PC-9 (cell line): ENCODE results near the gene CFAP46. TPM values are rescaled to one million over a fixed set of nuclear protein-coding genes. Genes with fewer than 3 reads are reported as not detected.
"Not testable (repeated sequence)": the region's sequence is repeated elsewhere in the genome, so short reads cannot be mapped to it uniquely, and the experiment has no call there.

Source experiments
- BruUV-seq: library from RNA; stranded (reverse); fragments of 400-500 nt; replicated peaks from 2 replicates; lab custom pipeline; 2021; lab: Mats Ljungman, UMichigan
- CTCF ChIA-PET: fragments of 300-600 bp; sonication (Branson Sonifier 250); formaldehyde crosslinking; loops from one replicate; lab custom pipeline; 2022; ENCODE audit warnings: antibody characterized with exemption; lab: Charles Lee
- POLR2A ChIA-PET: fragments of 300-600 bp; sonication (Branson Sonifier 250); formaldehyde crosslinking; loops from one replicate; lab custom pipeline; 2022; ENCODE audit warnings: antibody characterized with exemption; ENCODE audit not compliant: unreplicated experiment; lab: Charles Lee
- DNase-seq, 2 experiments: peaks; one replicate each; pipeline versions ENCODE4 v3.0.0 to v3.0.0-alpha.2; 2015 to 2022; ENCODE audit warnings: mixed read lengths in 1 of 2
- H2AFZ ChIP-seq: fragments of 200-600 bp; sonication (generic); 2 replicates; pipeline ENCODE4 v1.8.1; 2017; ENCODE audit warnings: antibody characterized with exemption
- H3F3A ChIP-seq: fragments of 200-600 bp; sonication (generic); 2 replicates; pipeline ENCODE4 v1.8.1; 2017; ENCODE audit warnings: antibody characterized with exemption, mild to moderate bottlenecking, low read depth; ENCODE audit not compliant: insufficient read depth
- H3K27ac ChIP-seq: fragments of 200-600 bp; sonication (generic); 2 replicates; pipeline ENCODE4 v1.6.1; 2016; ENCODE audit warnings: mixed run types
- H3K27me3 ChIP-seq: fragments of 200-600 bp; sonication (generic); 2 replicates; pipeline ENCODE4 v1.6.1; 2016; ENCODE audit warnings: low read depth, mixed run types; ENCODE audit not compliant: insufficient read depth
- H3K36me3 ChIP-seq: fragments of 200-600 bp; sonication (generic); 2 replicates; pipeline ENCODE4 v1.6.1; 2016; ENCODE audit warnings: low read depth, mixed run types
- H3K4me1 ChIP-seq: fragments of 200-600 bp; sonication (generic); replicated peaks from 2 replicates; pipeline ENCODE4 v1.6.1; 2016; ENCODE audit warnings: mixed run types; ENCODE audit not compliant: insufficient read depth
- H3K4me2 ChIP-seq: fragments of 200-600 bp; sonication (generic); 2 replicates; pipeline ENCODE4 v1.6.1; 2017; ENCODE audit warnings: mixed run types
- H3K4me3 ChIP-seq: fragments of 200-600 bp; sonication (generic); 2 replicates; pipeline ENCODE4 v1.6.1; 2016; ENCODE audit warnings: mixed run types
- H3K79me2 ChIP-seq: fragments of 200-600 bp; sonication (generic); 2 replicates; pipeline ENCODE4 v1.6.1; 2017; ENCODE audit warnings: low read depth, mixed run types
- H3K9me2 ChIP-seq: fragments of 200-600 bp; sonication (generic); 2 replicates; pipeline ENCODE4 v1.8.1; 2017; ENCODE audit warnings: mild to moderate bottlenecking; ENCODE audit not compliant: insufficient read depth
- H3K9me3 ChIP-seq: fragments of 200-600 bp; sonication (generic); 2 replicates; pipeline ENCODE4 v1.8.1; 2016; ENCODE audit warnings: low read depth; ENCODE audit not compliant: insufficient read depth
- H4K20me1 ChIP-seq: fragments of 200-600 bp; sonication (generic); 2 replicates; pipeline ENCODE4 v1.8.1; 2017; ENCODE audit not compliant: insufficient read depth
- EZH2 ChIP-seq: fragments of 200-600 bp; sonication (generic); IDR thresholded peaks from 2 replicates; pipeline ENCODE4 v1.8.0; 2017; ENCODE audit warnings: antibody characterized with exemption, low read depth
- intact Hi-C: fragments of 100-400 bp; cut with micrococcal nuclease; formaldehyde crosslinking; loops from one replicate; pipeline ENCODE4 v1.10.0; 2022; ENCODE audit not compliant: unreplicated experiment
- total RNA-seq: library from RNA; stranded (reverse); gene quantifications from 2 replicates; pipeline ENCODE4 v1.2.3, GENCODE V29; 2021
- TF ChIP-seq, protein P1 (sequence below): fragments of 200-600 bp; sonication (generic); conservative IDR thresholded peaks from 2 replicates; pipeline ENCODE4 v1.6.1; 2017; ENCODE audit warnings: mixed run types, antibody characterized with exemption, mild to moderate bottlenecking, moderate library complexity

Gene CFAP46
- total RNA-seq, 1 experiment from 2014 or later: not detected

DNA sequence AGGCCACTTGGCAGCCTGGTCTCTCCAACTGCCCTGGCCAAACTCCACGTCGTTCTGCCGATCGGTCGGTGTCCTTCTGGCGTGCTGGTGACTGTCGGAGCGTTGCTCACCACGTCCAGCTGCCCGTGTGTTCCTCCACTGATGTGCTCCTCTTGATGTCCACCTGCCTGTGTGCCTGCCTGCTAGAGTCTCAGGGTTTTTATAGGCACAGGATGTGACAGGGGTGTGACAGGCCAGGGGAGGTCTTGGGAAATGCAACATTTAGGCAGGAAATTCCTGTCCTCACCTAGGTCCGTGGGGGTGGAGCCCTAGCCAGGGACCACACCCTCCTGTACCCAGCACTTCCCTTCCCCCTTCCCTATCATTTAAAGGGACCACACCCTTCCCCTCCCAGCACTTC lies 25.2 kb upstream of the CFAP46 start:
- Histone ChIP-seq H3K27ac (no peak overlapping the region), H3K4me1 (no peaks in the 10 kb centered on the region), H3K79me2 (no peaks in the 10 kb centered on the region), H3K4me2 (no peak overlapping the region), H2AFZ (no peak overlapping the region), H3F3A (no peaks in the 10 kb centered on the region), H3K9me2 (no peaks in the 10 kb centered on the region), H3K27me3 (peaks cover 76% of the 10 kb centered on the region), H3K36me3 (no peaks in the 10 kb centered on the region), H3K4me3 (no peak overlapping the region), H4K20me1 (no peaks in the 10 kb centered on the region), H3K9me3 (no peaks in the 10 kb centered on the region)
- DNase-seq: no peak
- TF ChIP-seq EZH2: no peak
- TF ChIP-seq, protein P1, sequence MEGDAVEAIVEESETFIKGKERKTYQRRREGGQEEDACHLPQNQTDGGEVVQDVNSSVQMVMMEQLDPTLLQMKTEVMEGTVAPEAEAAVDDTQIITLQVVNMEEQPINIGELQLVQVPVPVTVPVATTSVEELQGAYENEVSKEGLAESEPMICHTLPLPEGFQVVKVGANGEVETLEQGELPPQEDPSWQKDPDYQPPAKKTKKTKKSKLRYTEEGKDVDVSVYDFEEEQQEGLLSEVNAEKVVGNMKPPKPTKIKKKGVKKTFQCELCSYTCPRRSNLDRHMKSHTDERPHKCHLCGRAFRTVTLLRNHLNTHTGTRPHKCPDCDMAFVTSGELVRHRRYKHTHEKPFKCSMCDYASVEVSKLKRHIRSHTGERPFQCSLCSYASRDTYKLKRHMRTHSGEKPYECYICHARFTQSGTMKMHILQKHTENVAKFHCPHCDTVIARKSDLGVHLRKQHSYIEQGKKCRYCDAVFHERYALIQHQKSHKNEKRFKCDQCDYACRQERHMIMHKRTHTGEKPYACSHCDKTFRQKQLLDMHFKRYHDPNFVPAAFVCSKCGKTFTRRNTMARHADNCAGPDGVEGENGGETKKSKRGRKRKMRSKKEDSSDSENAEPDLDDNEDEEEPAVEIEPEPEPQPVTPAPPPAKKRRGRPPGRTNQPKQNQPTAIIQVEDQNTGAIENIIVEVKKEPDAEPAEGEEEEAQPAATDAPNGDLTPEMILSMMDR: no peak
- ChIA-PET POLR2A (no interaction called here), CTCF (no interaction called here)
- intact Hi-C loops: no loop called here
- no TSS peak for BruUV-seq

DNA sequence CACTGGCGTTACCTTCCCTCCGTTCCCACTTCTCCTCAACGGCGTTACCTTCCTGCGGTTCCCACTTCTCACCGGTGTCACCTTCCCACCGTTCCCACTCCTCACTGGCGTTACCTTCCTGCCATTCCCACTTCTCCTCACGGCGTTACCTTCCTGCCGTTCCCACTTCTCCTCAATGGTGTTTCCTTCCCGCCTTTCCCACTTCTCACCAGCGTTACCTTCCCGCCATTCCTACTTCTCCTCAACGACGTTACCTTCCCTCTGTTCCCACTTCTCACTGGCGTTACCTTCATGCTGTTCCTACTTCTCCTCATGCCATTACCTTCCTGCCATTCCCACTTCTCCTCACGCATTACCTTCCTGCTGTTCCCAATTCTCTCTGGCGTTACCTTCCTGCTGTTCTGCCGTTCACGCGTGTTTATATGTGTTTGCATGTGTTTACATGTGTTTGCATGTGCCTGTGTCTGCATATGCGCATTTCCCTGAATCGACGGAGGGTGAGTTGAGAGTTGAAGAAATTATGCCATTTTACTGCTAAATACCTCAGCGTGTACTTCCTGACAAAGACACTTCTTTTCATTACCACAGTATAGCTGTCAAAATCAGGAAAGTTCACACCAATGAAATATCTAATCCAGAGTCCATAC lies 23.2 kb upstream of the CFAP46 start:
- Histone ChIP-seq H3K36me3 (no peaks in the 10 kb centered on the region), H3K9me2 (no peaks in the 10 kb centered on the region), H3K4me1 (no peaks in the 10 kb centered on the region), H2AFZ (no peak overlapping the region), H3K79me2 (no peaks in the 10 kb centered on the region), H3F3A (no peaks in the 10 kb centered on the region), H3K9me3 (no peaks in the 10 kb centered on the region), H3K4me2 (no peak overlapping the region), H4K20me1 (no peaks in the 10 kb centered on the region), H3K4me3 (no peak overlapping the region), H3K27ac (no peak overlapping the region), H3K27me3 (peaks cover 60% of the 10 kb centered on the region)
- CTCF ChIA-PET: no interaction called here
- no TSS peak for BruUV-seq
- TF ChIP-seq, protein P1: no peak
- TF ChIP-seq EZH2: no peak
- DNase-seq: no peak
- POLR2A ChIA-PET: no interaction called here
- intact Hi-C loops: no loop called here

DNA sequence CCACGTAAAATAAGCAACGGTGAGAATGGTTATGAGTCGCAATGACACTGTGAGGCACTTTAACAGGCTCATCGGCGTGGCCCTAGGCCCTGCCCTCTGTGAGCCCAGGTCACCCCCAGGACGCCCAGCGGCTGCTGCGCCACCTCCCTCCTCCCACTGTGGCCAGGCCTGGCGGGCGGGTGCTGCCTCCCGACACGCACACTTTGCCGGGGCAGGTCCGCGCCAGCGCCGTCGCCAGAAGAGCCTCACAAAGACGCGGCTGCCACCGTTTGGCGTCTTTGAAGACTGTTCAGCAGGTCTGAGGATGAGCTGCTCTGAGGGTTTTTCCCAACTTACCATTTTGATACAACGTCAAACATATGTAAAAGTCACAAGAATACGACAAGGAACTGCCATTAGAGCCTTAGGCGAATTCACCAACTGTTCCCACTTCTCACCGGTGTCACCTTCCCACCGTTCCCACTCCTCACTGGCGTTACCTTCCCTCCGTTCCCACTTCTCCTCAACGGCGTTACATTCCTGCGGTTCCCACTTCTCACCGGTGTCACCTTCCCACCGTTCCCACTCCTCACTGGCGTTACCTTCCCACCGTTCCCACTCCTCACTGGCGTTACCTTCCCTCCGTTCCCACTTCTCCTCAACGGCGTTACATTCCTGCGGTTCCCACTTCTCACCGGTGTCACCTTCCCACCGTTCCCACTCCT lies 22.5 kb upstream of the CFAP46 start:
- H3K27me3 ChIP-seq: peaks cover 60% of the 10 kb centered on the region
- H4K20me1 ChIP-seq, DNase-seq, H3K36me3 ChIP-seq, H3K9me3 ChIP-seq, POLR2A ChIA-PET, H3K4me2 ChIP-seq, CTCF ChIA-PET, intact Hi-C loops, H3K4me1 ChIP-seq, BruUV-seq, H3K79me2 ChIP-seq, H3K9me2 ChIP-seq, H3F3A ChIP-seq, H3K27ac ChIP-seq, H2AFZ ChIP-seq, H3K4me3 ChIP-seq: not testable (repeated sequence)
